Karpas-422 (cell line): Measurements from ENCODE around the gene RBM20. TPM values are rescaled to one million over a fixed set of nuclear protein-coding genes. Genes with fewer than 3 reads are reported as not detected.

ENCODE experiments used
- DNase-seq: peaks from one replicate; pipeline ENCODE4 v3.0.0-alpha.2; 2015
- H2AFZ ChIP-seq: fragments of 200-600 bp; sonication (generic); 2 replicates; pipeline ENCODE4 v1.6.1; 2014; ENCODE audit warnings: antibody characterized with exemption, low read length, mixed read lengths
- H3K27ac ChIP-seq: fragments of 200-600 bp; sonication (generic); 2 replicates; pipeline ENCODE4 v1.5.1; 2014; ENCODE audit warnings: mild to moderate bottlenecking, low read length, moderate library complexity
- H3K27me3 ChIP-seq: fragments of 200-600 bp; sonication (generic); 2 replicates; pipeline ENCODE4 v1.6.1; 2014; ENCODE audit warnings: low read length, mixed read lengths
- H3K36me3 ChIP-seq: fragments of 200-600 bp; sonication (generic); 2 replicates; pipeline ENCODE4 v1.6.1; 2014; ENCODE audit warnings: low read length, mixed read lengths; ENCODE audit not compliant: insufficient read depth
- H3K4me1 ChIP-seq: fragments of 200-600 bp; sonication (generic); 2 replicates; pipeline ENCODE4 v1.6.1; 2014; ENCODE audit warnings: mild to moderate bottlenecking, low read length, mixed read lengths
- H3K4me2 ChIP-seq: fragments of 200-600 bp; sonication (generic); 2 replicates; pipeline ENCODE4 v1.6.1; 2014; ENCODE audit warnings: low read length, low read depth, mild to moderate bottlenecking; ENCODE audit not compliant: poor library complexity, severe bottlenecking
- H3K4me3 ChIP-seq: fragments of 200-600 bp; sonication (generic); 2 replicates; pipeline ENCODE4 v1.5.1; 2014; ENCODE audit warnings: mild to moderate bottlenecking, antibody characterized with exemption, low read length, mixed read lengths
- H3K79me2 ChIP-seq: fragments of 200-600 bp; sonication (generic); 2 replicates; pipeline ENCODE4 v1.6.1; 2014; ENCODE audit warnings: mild to moderate bottlenecking, low read length, mixed read lengths
- H3K9ac ChIP-seq: fragments of 200-600 bp; sonication (generic); 2 replicates; pipeline ENCODE4 v1.6.0; 2014; ENCODE audit warnings: low read length
- H3K9me2 ChIP-seq: fragments of 200-600 bp; sonication (generic), shearing (Covaris generic); replicated peaks from 2 replicates; pipeline ENCODE4 v1.6.0; 2014; ENCODE audit warnings: mild to moderate bottlenecking, low read length, moderate library complexity; ENCODE audit not compliant: insufficient read depth
- H3K9me3 ChIP-seq: fragments of 300-700, 200-600 bp; sonication (generic); 2 replicates; pipeline ENCODE4 v1.6.1; 2014; ENCODE audit warnings: low read length, mixed read lengths
- H4K20me1 ChIP-seq: fragments of 200-600 bp; sonication (generic); 2 replicates; pipeline ENCODE4 v1.6.1; 2014; ENCODE audit warnings: mild to moderate bottlenecking, antibody characterized with exemption, low read length, low read depth; ENCODE audit not compliant: insufficient read depth
- total RNA-seq: library from RNA; depleted of rRNA; stranded (reverse); fragments of >200 nt; shearing (Covaris generic); gene quantifications from 2 replicates; pipeline ENCODE4 v1.2.3, GENCODE V29; 2014; ENCODE audit warnings: low replicate concordance

Gene RBM20
- total RNA-seq, 1 experiment from 2014 or later, result not detected

- no peaks in the 10 kb centered on the region for H3K36me3 ChIP-seq
- no peaks in the 10 kb centered on the region for H3K79me2 ChIP-seq
- no peak overlapping the region for H2AFZ ChIP-seq
- H3K9me2 ChIP-seq, result no peaks in the 10 kb centered on the region
- H3K4me3 ChIP-seq, result no peak overlapping the region
- peaks cover 13% of the 10 kb centered on the region for H3K4me1 ChIP-seq
- H3K27ac ChIP-seq, result no peak overlapping the region
- H3K27me3 ChIP-seq, result no peaks in the 10 kb centered on the region
- H4K20me1 ChIP-seq, result no peaks in the 10 kb centered on the region
- no peaks in the 10 kb centered on the region for H3K9me3 ChIP-seq
- no peak for DNase-seq
- no peak overlapping the region for H3K4me2 ChIP-seq
- H3K9ac ChIP-seq, result no peak overlapping the region
These were observed 208.2 kb downstream of the RBM20 start for GRCh38 chr10:110852255-110852896.

DNA sequence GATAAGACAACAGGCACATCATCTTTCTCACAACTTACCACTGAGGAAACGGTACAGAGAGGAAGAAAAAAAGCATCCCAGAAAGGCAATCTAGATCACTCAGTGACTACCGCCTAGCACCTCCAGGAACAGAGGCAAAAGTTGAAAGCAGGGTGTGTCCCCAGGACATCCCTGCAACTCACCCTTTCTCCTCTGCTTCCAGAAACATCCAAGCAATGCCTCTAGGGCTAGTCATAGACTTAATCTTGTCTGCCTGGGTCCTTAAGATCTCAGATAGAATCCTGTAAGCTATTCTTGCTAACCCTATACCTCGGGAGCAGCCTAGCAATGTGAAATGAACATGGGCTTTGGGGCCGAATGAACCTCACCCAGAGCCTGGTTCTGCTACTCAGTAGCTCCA, 208.8 kb downstream of the RBM20 start:
- Histone ChIP-seq H3K9ac (no peak overlapping the region), H3K27me3 (no peaks in the 10 kb centered on the region), H2AFZ (no peak overlapping the region), H3K9me2 (no peaks in the 10 kb centered on the region), H3K36me3 (no peaks in the 10 kb centered on the region), H3K4me3 (no peak overlapping the region), H3K4me1 (peaks cover 13% of the 10 kb centered on the region), H3K27ac (no peak overlapping the region), H3K79me2 (no peaks in the 10 kb centered on the region), H3K4me2 (no peak overlapping the region), H3K9me3 (no peaks in the 10 kb centered on the region), H4K20me1 (no peaks in the 10 kb centered on the region)
- DNase-seq, result no peak

DNA sequence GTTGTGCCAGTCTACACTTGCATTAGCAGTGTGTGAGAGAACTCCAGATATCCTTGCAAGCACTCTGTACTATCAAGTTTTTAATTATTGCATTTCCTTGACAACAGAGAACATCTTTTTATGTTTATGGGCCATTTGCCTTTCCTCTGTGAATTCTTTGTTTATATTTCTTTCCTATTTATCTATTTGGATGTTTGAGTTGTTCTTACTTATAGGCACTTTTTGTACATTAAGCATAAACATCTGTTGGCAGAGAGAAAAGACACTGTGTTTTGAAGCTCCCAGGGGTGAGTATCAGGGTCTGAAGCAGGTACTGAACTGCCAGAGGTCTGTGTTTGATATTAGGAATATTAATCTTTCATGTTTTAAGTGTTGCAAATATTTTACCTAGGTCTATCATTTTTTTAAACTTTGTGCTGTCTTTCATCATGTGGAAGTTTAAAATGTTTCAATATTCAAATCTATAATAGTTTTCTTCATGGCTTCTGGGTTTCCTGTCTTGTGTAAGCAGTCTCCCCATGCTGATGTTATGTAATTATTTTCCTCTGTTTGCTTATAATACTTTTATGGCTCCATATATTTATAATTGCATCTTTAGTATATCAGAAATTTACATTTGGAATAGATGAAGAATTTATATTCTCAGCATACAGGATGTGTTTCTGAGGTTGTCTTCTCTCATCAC, 209.9 kb downstream of the RBM20 start:
- H3K9ac ChIP-seq, result no peak overlapping the region
- DNase-seq, result no peak
- H4K20me1 ChIP-seq, result no peaks in the 10 kb centered on the region
- no peaks in the 10 kb centered on the region for H3K9me2 ChIP-seq
- no peaks in the 10 kb centered on the region for H3K27me3 ChIP-seq
- H3K27ac ChIP-seq, result no peak overlapping the region
- peaks cover 15% of the 10 kb centered on the region for H3K4me1 ChIP-seq
- H3K36me3 ChIP-seq, result no peaks in the 10 kb centered on the region
- no peaks in the 10 kb centered on the region for H3K9me3 ChIP-seq
- H3K79me2 ChIP-seq, result no peaks in the 10 kb centered on the region
- no peak overlapping the region for H3K4me3 ChIP-seq
- no peak overlapping the region for H3K4me2 ChIP-seq
- H2AFZ ChIP-seq, result no peak overlapping the region

DNA sequence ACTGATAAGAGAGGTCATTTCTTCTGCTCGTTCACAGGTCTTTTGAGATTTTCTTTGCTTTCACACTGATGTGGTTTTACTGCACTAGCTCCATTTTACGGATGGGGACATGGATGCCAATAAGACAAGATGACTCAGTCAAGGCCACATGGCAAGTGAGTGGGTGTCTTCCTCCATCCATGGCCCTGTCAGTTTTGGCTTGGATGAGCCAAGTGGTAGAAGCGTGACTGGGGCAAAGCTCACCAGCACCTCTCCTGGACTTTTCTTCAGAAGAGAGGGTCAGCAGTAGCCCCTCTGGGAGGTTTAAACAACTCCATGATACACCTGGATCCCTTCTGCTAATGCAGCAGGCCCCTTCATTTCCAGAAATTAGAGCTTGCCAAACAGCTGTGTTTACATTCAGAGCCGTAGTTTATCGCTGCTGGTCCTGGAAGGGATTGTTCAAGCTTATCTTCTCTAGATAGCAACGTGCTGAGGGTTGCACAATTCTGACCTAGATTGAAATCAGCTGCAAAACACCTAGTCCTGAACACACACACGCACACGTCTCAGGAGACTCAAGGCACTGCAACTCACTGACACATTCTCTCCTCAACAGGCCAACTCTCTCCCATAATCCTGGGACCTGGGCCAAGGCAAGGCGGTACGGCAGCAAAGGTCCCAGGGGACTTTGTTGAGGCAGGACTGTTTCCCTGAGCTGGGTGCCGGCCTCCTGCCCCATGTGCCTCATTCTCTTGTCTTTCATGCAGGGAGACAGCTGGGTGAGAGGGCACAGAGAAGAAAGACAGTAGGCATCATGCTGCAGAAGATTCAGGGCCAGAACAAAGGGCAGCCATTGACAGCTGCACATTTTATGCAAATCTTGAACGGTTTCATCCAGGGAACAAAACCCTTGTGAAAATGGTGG, 213.4 kb downstream of the RBM20 start:
- no peaks in the 10 kb centered on the region for H3K9me3 ChIP-seq
- no peaks in the 10 kb centered on the region for H3K9me2 ChIP-seq
- H3K79me2 ChIP-seq, result no peaks in the 10 kb centered on the region
- no peaks in the 10 kb centered on the region for H3K36me3 ChIP-seq
- H3K4me3 ChIP-seq, result peak overlapping the region; percentile 30; the same call in 1 of the 2 replicates
- H3K27me3 ChIP-seq, result no peaks in the 10 kb centered on the region
- peaks cover 33% of the 10 kb centered on the region for H3K4me1 ChIP-seq
- H3K9ac ChIP-seq, result no peak overlapping the region
- H3K4me2 ChIP-seq, result peak overlapping the region; percentile 51
- DNase-seq, result peak; percentile 65
- H3K27ac ChIP-seq, result 0 out of 2 replicates have a peak overlapping the region, but pooled peaks have one; percentile 22
- H2AFZ ChIP-seq, result peak overlapping the region; percentile 20; the same call in 1 of the 2 replicates
- no peaks in the 10 kb centered on the region for H4K20me1 ChIP-seq

DNA sequence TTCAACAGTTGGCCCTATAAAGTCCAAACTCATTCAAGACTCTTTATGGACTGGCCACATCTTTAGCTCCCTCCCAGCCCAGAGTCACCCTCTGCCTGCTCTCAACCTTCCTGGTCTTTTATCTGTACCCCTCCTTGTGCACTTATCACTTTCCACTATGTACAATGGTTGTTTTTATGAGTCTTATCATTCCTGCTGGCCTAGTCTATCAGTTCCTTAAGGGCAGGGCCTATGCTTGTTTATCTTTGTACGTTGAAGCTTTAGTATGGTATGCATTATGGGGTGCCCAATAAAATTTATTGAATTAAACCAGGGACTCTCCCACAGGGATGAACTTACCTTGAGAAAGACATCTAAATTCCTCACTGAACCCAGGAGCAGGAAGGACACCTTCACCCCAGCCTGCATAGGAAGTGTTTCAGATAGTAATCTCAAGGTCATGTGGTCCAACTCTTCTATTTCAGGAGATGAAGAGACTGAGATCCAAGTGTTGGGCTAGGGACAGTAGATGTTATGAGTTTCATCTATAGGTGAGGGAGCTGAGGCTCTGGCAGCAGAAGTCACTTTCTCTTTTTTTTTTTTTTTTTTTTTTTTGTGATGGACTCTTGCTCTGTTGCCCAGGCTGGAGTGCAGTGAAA, 214.3 kb downstream of the RBM20 start:
- no peaks in the 10 kb centered on the region for H3K27me3 ChIP-seq
- peak overlapping the region; percentile 20; the same call in 1 of the 2 replicates for H2AFZ ChIP-seq
- no peaks in the 10 kb centered on the region for H3K79me2 ChIP-seq
- H4K20me1 ChIP-seq, result no peaks in the 10 kb centered on the region
- peaks cover 33% of the 10 kb centered on the region for H3K4me1 ChIP-seq
- no peak overlapping the region for H3K4me3 ChIP-seq
- DNase-seq, result no peak
- no peaks in the 10 kb centered on the region for H3K36me3 ChIP-seq
- peak overlapping the region; percentile 51 for H3K4me2 ChIP-seq
- H3K9me2 ChIP-seq, result no peaks in the 10 kb centered on the region
- H3K27ac ChIP-seq, result 0 out of 2 replicates have a peak overlapping the region, but pooled peaks have one; percentile 22
- no peaks in the 10 kb centered on the region for H3K9me3 ChIP-seq
- no peak overlapping the region for H3K9ac ChIP-seq

- Histone ChIP-seq H3K36me3 (no peaks in the 10 kb centered on the region), H3K4me1 (peaks cover 37% of the 10 kb centered on the region), H3K79me2 (no peaks in the 10 kb centered on the region), H3K27ac (no peak overlapping the region), H4K20me1 (no peaks in the 10 kb centered on the region), H3K9me2 (no peaks in the 10 kb centered on the region), H3K9ac (no peak overlapping the region), H2AFZ (no peak overlapping the region), H3K4me3 (no peak overlapping the region), H3K27me3 (no peaks in the 10 kb centered on the region), H3K9me3 (no peaks in the 10 kb centered on the region), H3K4me2 (no peak overlapping the region)
- DNase-seq, result no peak
These were observed 215.3 kb downstream of the RBM20 start for GRCh38 chr10:110859206-110859972.

- Histone ChIP-seq H3K9me2 (no peaks in the 10 kb centered on the region), H3K4me2 (peak overlapping the region; percentile 9), H4K20me1 (no peaks in the 10 kb centered on the region), H3K4me1 (peaks cover 43% of the 10 kb centered on the region), H3K9me3 (no peaks in the 10 kb centered on the region), H3K36me3 (no peaks in the 10 kb centered on the region), H3K9ac (no peak overlapping the region), H2AFZ (no peak overlapping the region), H3K4me3 (no peak overlapping the region), H3K27ac (no peak overlapping the region), H3K27me3 (no peaks in the 10 kb centered on the region), H3K79me2 (no peaks in the 10 kb centered on the region)
- no peak for DNase-seq
These were observed 215.8 kb downstream of the RBM20 start for GRCh38 chr10:110859973-110860376.
